ENCODE data around the gene TMEM168. TPM values are rescaled to one million over a fixed set of nuclear protein-coding genes. Genes with fewer than 3 reads are reported as not detected.
A peak's percentile ranks its signal among the peaks of the same experiment; 100 is the strongest.

The TMEM168 gene
- total and polyA plus RNA-seq, 2 donors from 2014 or later, result 8.8 to 26.9 TPM

DNA sequence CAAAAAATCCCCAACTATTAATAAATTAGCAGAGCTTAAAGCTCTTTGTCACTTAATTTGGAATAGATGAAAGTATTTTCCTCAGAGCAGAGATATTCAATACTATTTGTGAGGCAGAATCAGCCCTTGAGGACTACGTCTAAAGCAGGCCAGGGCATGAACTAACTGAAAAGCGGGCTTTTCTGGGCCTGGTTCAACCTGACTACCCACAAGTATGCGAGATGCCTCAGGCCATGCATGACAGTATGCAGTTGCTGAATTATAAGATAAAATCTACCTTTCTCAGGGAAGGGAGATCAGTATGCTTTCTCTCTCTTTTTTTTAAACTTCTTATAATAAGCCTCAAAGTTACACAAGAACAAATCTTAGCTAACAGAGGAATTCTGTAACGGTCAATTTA lies 20.1 kb downstream of the TMEM168 start:
- no peak for FAIRE-seq
- no peak overlapping the region for H3K27ac ChIP-seq (ENCODE audit: low read depth in 2 of 2, low read length in 2 of 2)
- TF ChIP-seq CTCF (IDR thresholded peaks at IDR 0.05; ENCODE audit: borderline replicate concordance, extremely low read depth, insufficient read depth), result no peak
- intact Hi-C loops (cut with DNase I), result no loop called here
- H3K9ac ChIP-seq (ENCODE audit: low read length in 3 of 3), result no peak overlapping the region
- DNase-seq, result peak in 4 of 5 donors; percentile 45 to 77 (median 68)
- no peaks in the 10 kb centered on the region for H3K4me1 ChIP-seq (ENCODE audit: control insufficient read depth in 2 of 3, insufficient read depth in 2 of 3, low read depth in 1 of 3, low read length in 3 of 3)
- peaks cover 0 to 2% (median 0%) of the 10 kb centered on the region in 3 donors for H3K36me3 ChIP-seq (ENCODE audit: control insufficient read depth in 2 of 3, insufficient read depth in 3 of 3, low read length in 3 of 3)
- H3K27me3 ChIP-seq (ENCODE audit: control insufficient read depth, insufficient read depth, low read length), result no peaks in the 10 kb centered on the region
- no peaks in the 10 kb centered on the region for H3K9me3 ChIP-seq (ENCODE audit: control insufficient read depth in 2 of 3, insufficient read depth in 1 of 3, low read length in 3 of 3)
- H3K4me3 ChIP-seq (ENCODE audit: low read length in 3 of 3), result no peak overlapping the region

DNA sequence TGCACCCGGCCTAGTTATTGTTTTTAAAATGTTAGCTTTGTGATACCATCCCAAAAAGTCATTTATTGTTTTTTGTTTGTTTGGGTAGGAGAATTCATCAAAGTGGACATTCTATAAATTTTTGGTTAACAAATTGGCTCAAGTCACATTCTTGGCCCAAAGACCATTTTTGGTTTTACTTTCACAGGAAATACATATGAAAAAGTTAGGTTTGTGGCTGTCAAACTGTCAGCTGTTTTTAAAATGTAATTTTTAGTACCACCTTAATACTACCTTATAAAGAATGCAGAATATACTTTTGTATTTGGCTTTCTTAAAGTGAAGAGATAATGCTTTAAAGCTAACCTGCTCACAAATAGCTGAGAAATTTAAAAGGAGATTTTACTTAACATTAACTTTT lies 25.1 kb downstream of the TMEM168 start:
- Histone ChIP-seq H3K9me3 (ENCODE audit: control insufficient read depth in 2 of 3, insufficient read depth in 1 of 3, low read length in 3 of 3) (no peaks in the 10 kb centered on the region), H3K27ac (ENCODE audit: low read depth in 2 of 2, low read length in 2 of 2) (no peak overlapping the region), H3K9ac (ENCODE audit: low read length in 3 of 3) (no peak overlapping the region), H3K36me3 (ENCODE audit: control insufficient read depth in 2 of 3, insufficient read depth in 3 of 3, low read length in 3 of 3) (peaks cover 0 to 2% (median 0%) of the 10 kb centered on the region in 3 donors), H3K4me3 (ENCODE audit: low read length in 3 of 3) (no peak overlapping the region), H3K27me3 (ENCODE audit: control insufficient read depth, insufficient read depth, low read length) (no peaks in the 10 kb centered on the region), H3K4me1 (ENCODE audit: control insufficient read depth in 2 of 3, insufficient read depth in 2 of 3, low read depth in 1 of 3, low read length in 3 of 3) (no peaks in the 10 kb centered on the region)
- no peak for TF ChIP-seq CTCF (IDR thresholded peaks at IDR 0.05; ENCODE audit: borderline replicate concordance, extremely low read depth, insufficient read depth)
- DNase-seq (no peak), FAIRE-seq (no peak)
- intact Hi-C loops (cut with DNase I), result no loop called here

GRCh38 chr7:112763996-112764395 lies 26.2 kb downstream of the TMEM168 start:
- Histone ChIP-seq H3K27ac (ENCODE audit: low read depth in 2 of 2, low read length in 2 of 2) (no peak overlapping the region), H3K4me1 (ENCODE audit: control insufficient read depth in 2 of 3, insufficient read depth in 2 of 3, low read depth in 1 of 3, low read length in 3 of 3) (no peaks in the 10 kb centered on the region), H3K27me3 (ENCODE audit: control insufficient read depth, insufficient read depth, low read length) (no peaks in the 10 kb centered on the region), H3K9ac (ENCODE audit: low read length in 3 of 3) (no peak overlapping the region), H3K4me3 (ENCODE audit: low read length in 3 of 3) (no peak overlapping the region), H3K36me3 (ENCODE audit: control insufficient read depth in 2 of 3, insufficient read depth in 3 of 3, low read length in 3 of 3) (peaks cover 0 to 2% (median 0%) of the 10 kb centered on the region in 3 donors), H3K9me3 (ENCODE audit: control insufficient read depth in 2 of 3, insufficient read depth in 1 of 3, low read length in 3 of 3) (no peaks in the 10 kb centered on the region)
- no peak for FAIRE-seq
- TF ChIP-seq CTCF (IDR thresholded peaks at IDR 0.05; ENCODE audit: borderline replicate concordance, extremely low read depth, insufficient read depth), result no peak
- intact Hi-C loops (cut with DNase I), result no loop called here
- DNase-seq, result no peak

GRCh38 chr7:112763298-112763697 lies 26.9 kb downstream of the TMEM168 start:
- FAIRE-seq, result no peak
- Histone ChIP-seq H3K27me3 (ENCODE audit: control insufficient read depth, insufficient read depth, low read length) (no peaks in the 10 kb centered on the region), H3K27ac (ENCODE audit: low read depth in 2 of 2, low read length in 2 of 2) (no peak overlapping the region), H3K4me3 (ENCODE audit: low read length in 3 of 3) (no peak overlapping the region), H3K4me1 (ENCODE audit: control insufficient read depth in 2 of 3, insufficient read depth in 2 of 3, low read depth in 1 of 3, low read length in 3 of 3) (no peaks in the 10 kb centered on the region), H3K9me3 (ENCODE audit: control insufficient read depth in 2 of 3, insufficient read depth in 1 of 3, low read length in 3 of 3) (no peaks in the 10 kb centered on the region), H3K9ac (ENCODE audit: low read length in 3 of 3) (no peak overlapping the region), H3K36me3 (ENCODE audit: control insufficient read depth in 2 of 3, insufficient read depth in 3 of 3, low read length in 3 of 3) (peaks cover 0 to 2% (median 0%) of the 10 kb centered on the region in 3 donors)
- intact Hi-C loops (cut with DNase I), result no loop called here
- no peak for TF ChIP-seq CTCF (IDR thresholded peaks at IDR 0.05; ENCODE audit: borderline replicate concordance, extremely low read depth, insufficient read depth)
- no peak for DNase-seq

Measured in kidney (tissue), 14 donors.